Liver (tissue), 10 donors: ENCODE results near the gene CDC42EP1. TPM values are rescaled to one million over a fixed set of nuclear protein-coding genes. Genes with fewer than 3 reads are reported as not detected.

Experiments used
- DNase-seq: peaks from one replicate; pipeline ENCODE4 v3.0.0-alpha.2; 2017; ENCODE audit warnings: low spot score
- H3K27ac ChIP-seq, 2 donors: one replicate each; pipeline ENCODE4 v1.7.0; 2013; ENCODE audit warnings: inconsistent platforms in 2 of 2, low read length in 2 of 2, control low read depth in 1 of 2, low read depth in 1 of 2, mild to moderate bottlenecking in 1 of 2
- H3K27me3 ChIP-seq, 4 donors: one replicate each; pipeline versions ENCODE4 v1.6.1 to v1.7.0; 2013; ENCODE audit warnings: low read length in 3 of 4, inconsistent platforms in 1 of 4, mild to moderate bottlenecking in 1 of 4, moderate library complexity in 1 of 4; ENCODE audit not compliant: control insufficient read depth in 4 of 4, insufficient read depth in 4 of 4
- H3K36me3 ChIP-seq, 4 donors: one replicate each; pipeline versions ENCODE4 v1.6.1 to v1.7.0; 2013; ENCODE audit warnings: low read length in 3 of 4, mild to moderate bottlenecking in 3 of 4, low read depth in 1 of 4, moderate library complexity in 1 of 4; ENCODE audit not compliant: control insufficient read depth in 4 of 4, insufficient read depth in 3 of 4
- H3K4me1 ChIP-seq, 4 donors: one replicate each; pipeline versions ENCODE4 v1.6.1 to v1.7.0; 2013; ENCODE audit warnings: low read length in 3 of 4, mild to moderate bottlenecking in 3 of 4, moderate library complexity in 1 of 4; ENCODE audit not compliant: control insufficient read depth in 4 of 4, insufficient read depth in 4 of 4
- H3K4me3 ChIP-seq, 3 donors: one replicate each; pipeline versions ENCODE4 v1.6.1 to v1.7.0; 2013; ENCODE audit warnings: low read length in 3 of 3, control low read depth in 1 of 3, low read depth in 1 of 3, mild to moderate bottlenecking in 1 of 3
- H3K9ac ChIP-seq, 2 donors: one replicate each; pipeline ENCODE4 v1.7.0; 2013; ENCODE audit warnings: low read length in 2 of 2, mild to moderate bottlenecking in 2 of 2, moderate library complexity in 2 of 2, control low read depth in 1 of 2, low read depth in 1 of 2
- H3K9me3 ChIP-seq, 4 donors: one replicate each; pipeline versions ENCODE4 v1.6.1 to v1.7.0; 2013; ENCODE audit warnings: low read length in 3 of 4; ENCODE audit not compliant: control insufficient read depth in 4 of 4
- ATF3 ChIP-seq: IDR thresholded peaks from 2 replicates; pipeline ENCODE4 v1.6.1; 2016; ENCODE audit warnings: antibody characterized with exemption
- EGR1 ChIP-seq, 2 donors: IDR thresholded peaks; 2 replicates each; pipeline ENCODE4 v1.6.1; 2016 to 2018; ENCODE audit warnings: antibody characterized with exemption in 2 of 2, low read depth in 2 of 2
- HNF4A ChIP-seq, 2 donors: conservative IDR thresholded peaks; 2 replicates each; pipeline ENCODE4 v1.6.1; 2016; ENCODE audit warnings: antibody characterized with exemption in 2 of 2, mild to moderate bottlenecking in 2 of 2
- JUND ChIP-seq, 2 donors: IDR thresholded peaks; 2 replicates each; pipeline ENCODE4 v1.6.1; 2016; ENCODE audit warnings: antibody characterized with exemption in 2 of 2
- SP1 ChIP-seq: IDR thresholded peaks from 2 replicates; pipeline ENCODE4 v1.6.1; 2018; ENCODE audit warnings: antibody characterized with exemption, mild to moderate bottlenecking
- WGBS: extraction: QIAGEN DNeasy Blood & Tissue Kit; methylation state at CpG from one replicate; pipeline ENCODE4 v1.1.7; 2013; 5-methylcytosine and 5-hydroxymethylcytosine counted together
- polyA plus RNA-seq, 2 donors: library from polyadenylated mRNA; stranded (reverse) in 1 of 2; unstranded in 1 of 2; fragments of 200-250 nt in 1 of 2; fragments of >200 nt in 1 of 2; fragmentation: Nextera tagmentation in 1 of 2; extraction: Ambion mirVana in 1 of 2; gene quantifications; one replicate each; pipeline versions ENCODE4 v1.2.1 to v1.2.3, GENCODE V29; 2013 to 2015
- small RNA-seq: library from RNA; depleted of rRNA; stranded (forward); fragments of <200 nt; gene quantifications from one replicate; pipeline ENCODE3, GENCODE V24; 2014
- total RNA-seq, 2 donors: library from RNA; depleted of rRNA; stranded (reverse); fragments of >200 nt; gene quantifications; one replicate each; pipeline ENCODE4 v1.2.3, GENCODE V29; 2014
- TF ChIP-seq, protein P1 (sequence below): IDR thresholded peaks from 2 replicates; pipeline ENCODE4 v1.6.1; 2016; ENCODE audit warnings: antibody characterized with exemption
- donor health status: healthy.
- donor health status: healthy.
- donor health status: healthy.
- donor health status: healthy.
- donor health status: healthy.

Gene CDC42EP1
- total and polyA plus RNA-seq, 4 donors, result 10.2 to 66.6 (median 31.2) TPM

GRCh38 chr22:37618674-37619073, 58.4 kb downstream of the CDC42EP1 start:
- Histone ChIP-seq H3K36me3 (peaks cover 9 to 52% (median 20%) of the 10 kb centered on the region in 4 donors), H3K27me3 (no peaks in the 10 kb centered on the region), H3K27ac (no peak overlapping the region), H3K9ac (no peak overlapping the region), H3K9me3 (no peaks in the 10 kb centered on the region), H3K4me3 (no peak overlapping the region), H3K4me1 (peaks cover 0 to 4% (median 2%) of the 10 kb centered on the region in 4 donors)
- TF ChIP-seq ATF3 (no peak), HNF4A (conservative IDR thresholded peaks at IDR 0.05) (no peak), EGR1 (IDR thresholded peaks at IDR 0.05; ENCODE audit: low read depth in 2 of 2) (no peak), JUND (IDR thresholded peaks at IDR 0.05) (no peak), SP1 (no peak)
- TF ChIP-seq, protein P1, sequence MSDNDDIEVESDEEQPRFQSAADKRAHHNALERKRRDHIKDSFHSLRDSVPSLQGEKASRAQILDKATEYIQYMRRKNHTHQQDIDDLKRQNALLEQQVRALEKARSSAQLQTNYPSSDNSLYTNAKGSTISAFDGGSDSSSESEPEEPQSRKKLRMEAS, result no peak
- DNase-seq, result no peak
- 95% methylated on average over 6 of the region's 6 CpGs for WGBS

Small RNA genes lying within 50 kb of the gene (small RNA-seq; reads per million reads assigned to genes)
- not detected for gene RF00017

Other genes with a start within 250 kb of the CDC42EP1 start
- gene ELFN2, start 133.0 kb upstream of the CDC42EP1 start, total RNA-seq, result under 1 TPM; 0.08 to 0.19 TPM
- under 1 TPM in 1 of 2 donors, not detected in 1; 0.07 TPM for gene ELFN2, start 133.0 kb upstream of the CDC42EP1 start, polyA plus RNA-seq
- gene MFNG, start 74.1 kb upstream of the CDC42EP1 start, total RNA-seq, result 1 to 10 TPM; 6.9 to 7.9 TPM
- gene MFNG, start 74.1 kb upstream of the CDC42EP1 start, polyA plus RNA-seq, result 10 to 100 TPM in 1 of 2 donors, 1 to 10 TPM in 1; 5.0 to 10.7 TPM
- gene CARD10, start 41.1 kb upstream of the CDC42EP1 start, total RNA-seq, result 1 to 10 TPM; 7.8 to 8.9 TPM
- gene CARD10, start 41.1 kb upstream of the CDC42EP1 start, polyA plus RNA-seq, result 10 to 100 TPM in 1 of 2 donors, 1 to 10 TPM in 1; 7.9 to 14.0 TPM
- gene LGALS2, start 19.6 kb downstream of the CDC42EP1 start, total RNA-seq, result 1 to 10 TPM in 1 of 2 donors, under 1 TPM in 1; 0.33 to 3.4 TPM
- 1 to 10 TPM in 1 of 2 donors, under 1 TPM in 1; 0.81 to 2.3 TPM for gene LGALS2, start 19.6 kb downstream of the CDC42EP1 start, polyA plus RNA-seq
- 10 to 100 TPM; 17.4 to 26.4 TPM for gene GGA1, start 48.4 kb downstream of the CDC42EP1 start, total RNA-seq
- 10 to 100 TPM; 15.1 to 18.2 TPM for gene GGA1, start 48.4 kb downstream of the CDC42EP1 start, polyA plus RNA-seq
- 1 to 10 TPM; 3.8 to 8.2 TPM for gene SH3BP1, start 79.2 kb downstream of the CDC42EP1 start, total RNA-seq
- 1 to 10 TPM in 1 of 2 donors, under 1 TPM in 1; 0.24 to 1.7 TPM for gene SH3BP1, start 79.2 kb downstream of the CDC42EP1 start, polyA plus RNA-seq
- 10 to 100 TPM; 23.4 to 32.4 TPM for gene PDXP, start 98.2 kb downstream of the CDC42EP1 start, total RNA-seq
- 10 to 100 TPM; 24.7 to 42.2 TPM for gene PDXP, start 98.2 kb downstream of the CDC42EP1 start, polyA plus RNA-seq
- gene LGALS1, start 115.2 kb downstream of the CDC42EP1 start, total RNA-seq, result 10 to 100 TPM; 35.6 to 74.9 TPM
- gene LGALS1, start 115.2 kb downstream of the CDC42EP1 start, polyA plus RNA-seq, result 100 to 1,000 TPM; 108 to 138 TPM
- gene NOL12, start 125.9 kb downstream of the CDC42EP1 start, total RNA-seq, result 10 to 100 TPM; 11.3 to 16.5 TPM
- 10 to 100 TPM in 1 of 2 donors, 1 to 10 TPM in 1; 6.9 to 11.6 TPM for gene NOL12, start 125.9 kb downstream of the CDC42EP1 start, polyA plus RNA-seq
- 10 to 100 TPM; 24.8 to 41.1 TPM for gene TRIOBP, start 136.6 kb downstream of the CDC42EP1 start, total RNA-seq
- 10 to 100 TPM in 1 of 2 donors, 1 to 10 TPM in 1; 4.8 to 18.3 TPM for gene TRIOBP, start 136.6 kb downstream of the CDC42EP1 start, polyA plus RNA-seq
- 10 to 100 TPM; 27.7 to 31.8 TPM for gene GCAT, start 247.5 kb downstream of the CDC42EP1 start, total RNA-seq
- gene GCAT, start 247.5 kb downstream of the CDC42EP1 start, polyA plus RNA-seq, result 10 to 100 TPM; 20.7 to 32.6 TPM